Osteocyte (in vitro differentiated cells): ENCODE measurements around the gene SEMA4C. TPM values are rescaled to one million over a fixed set of nuclear protein-coding genes. Genes with fewer than 3 reads are reported as not detected.

ENCODE experiments used
- DNase-seq: peaks from one replicate; pipeline ENCODE4 v3.0.0; 2021; ENCODE audit warnings: mixed read lengths; ENCODE audit not compliant: unreplicated experiment; ENCODE audit errors: extremely low spot score
- H3K27ac Mint-ChIP-seq: one replicate; pipeline ENCODE4 v1.8.0; 2021; ENCODE audit warnings: mild to moderate bottlenecking, mixed read lengths; ENCODE audit not compliant: unreplicated experiment
- H3K27me3 Mint-ChIP-seq: one replicate; pipeline ENCODE4 v1.8.0; 2021; ENCODE audit warnings: mixed read lengths; ENCODE audit not compliant: unreplicated experiment
- H3K36me3 Mint-ChIP-seq: one replicate; pipeline ENCODE4 v1.8.0; 2021; ENCODE audit warnings: mixed read lengths; ENCODE audit not compliant: unreplicated experiment
- H3K4me1 Mint-ChIP-seq: one replicate; pipeline ENCODE4 v1.8.0; 2021; ENCODE audit warnings: mixed read lengths; ENCODE audit not compliant: unreplicated experiment
- H3K4me3 Mint-ChIP-seq: one replicate; pipeline ENCODE4 v1.8.0; 2021; ENCODE audit warnings: mild to moderate bottlenecking, moderate library complexity, mixed read lengths; ENCODE audit not compliant: unreplicated experiment
- H3K9me3 Mint-ChIP-seq: one replicate; pipeline ENCODE4 v1.8.0; 2021; ENCODE audit warnings: mixed read lengths; ENCODE audit not compliant: unreplicated experiment
- total RNA-seq: library from RNA; stranded (reverse); gene quantifications from 2 replicates; pipeline ENCODE4 v1.2.1, GENCODE V29; 2021
- TF ChIP-seq, protein P1 (sequence below): fragments of 200-600 bp; sonication (generic); IDR thresholded peaks from 2 replicates; pipeline ENCODE4 v1.5.0; 2021; ENCODE audit warnings: antibody characterized with exemption, mild to moderate bottlenecking, moderate library complexity

Gene SEMA4C
- total RNA-seq, 1 donor from 2014 or later: 33.8 TPM

- Mint-ChIP-seq H3K36me3 (peaks cover 17% of the 10 kb centered on the region), H3K4me1 (peaks cover 11% of the 10 kb centered on the region), H3K27me3 (no peaks in the 10 kb centered on the region), H3K4me3 (no peak overlapping the region), H3K27ac (peak overlapping the region; percentile 68), H3K9me3 (no peaks in the 10 kb centered on the region)
- TF ChIP-seq, protein P1, sequence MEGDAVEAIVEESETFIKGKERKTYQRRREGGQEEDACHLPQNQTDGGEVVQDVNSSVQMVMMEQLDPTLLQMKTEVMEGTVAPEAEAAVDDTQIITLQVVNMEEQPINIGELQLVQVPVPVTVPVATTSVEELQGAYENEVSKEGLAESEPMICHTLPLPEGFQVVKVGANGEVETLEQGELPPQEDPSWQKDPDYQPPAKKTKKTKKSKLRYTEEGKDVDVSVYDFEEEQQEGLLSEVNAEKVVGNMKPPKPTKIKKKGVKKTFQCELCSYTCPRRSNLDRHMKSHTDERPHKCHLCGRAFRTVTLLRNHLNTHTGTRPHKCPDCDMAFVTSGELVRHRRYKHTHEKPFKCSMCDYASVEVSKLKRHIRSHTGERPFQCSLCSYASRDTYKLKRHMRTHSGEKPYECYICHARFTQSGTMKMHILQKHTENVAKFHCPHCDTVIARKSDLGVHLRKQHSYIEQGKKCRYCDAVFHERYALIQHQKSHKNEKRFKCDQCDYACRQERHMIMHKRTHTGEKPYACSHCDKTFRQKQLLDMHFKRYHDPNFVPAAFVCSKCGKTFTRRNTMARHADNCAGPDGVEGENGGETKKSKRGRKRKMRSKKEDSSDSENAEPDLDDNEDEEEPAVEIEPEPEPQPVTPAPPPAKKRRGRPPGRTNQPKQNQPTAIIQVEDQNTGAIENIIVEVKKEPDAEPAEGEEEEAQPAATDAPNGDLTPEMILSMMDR: no peak
- no peak for DNase-seq
Observed at GRCh38 chr2:96832754-96833507, 36.9 kb downstream of the SEMA4C start.

GRCh38 chr2:96832408-96832753, 37.5 kb downstream of the SEMA4C start:
- Mint-ChIP-seq H3K27ac (no peak overlapping the region), H3K27me3 (no peaks in the 10 kb centered on the region), H3K4me1 (peaks cover 11% of the 10 kb centered on the region), H3K9me3 (no peaks in the 10 kb centered on the region), H3K4me3 (no peak overlapping the region), H3K36me3 (peaks cover 17% of the 10 kb centered on the region)
- DNase-seq: no peak
- TF ChIP-seq, protein P1: no peak

DNA sequence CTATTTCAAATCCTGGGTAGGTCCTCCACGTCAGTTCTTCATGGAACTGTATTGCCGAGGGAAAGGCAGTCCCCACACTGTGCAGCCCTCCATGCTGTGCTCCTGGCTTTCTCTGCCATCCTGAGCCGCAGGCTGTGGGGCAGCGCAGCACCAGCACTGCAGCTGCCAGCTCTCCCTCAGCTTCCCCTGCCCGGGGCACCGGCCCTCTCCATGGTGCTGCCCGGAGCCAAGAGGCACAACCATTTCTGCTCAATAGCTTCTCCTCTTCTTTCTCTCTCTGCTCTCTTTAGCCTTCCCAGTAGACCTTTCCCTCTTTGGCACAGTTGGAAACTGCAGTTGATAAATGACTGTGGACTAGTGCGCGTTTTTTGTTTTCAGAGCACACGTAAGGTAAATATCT, 38.2 kb downstream of the SEMA4C start:
- Mint-ChIP-seq H3K4me3 (no peak overlapping the region), H3K27ac (no peak overlapping the region), H3K9me3 (no peaks in the 10 kb centered on the region)

DNA sequence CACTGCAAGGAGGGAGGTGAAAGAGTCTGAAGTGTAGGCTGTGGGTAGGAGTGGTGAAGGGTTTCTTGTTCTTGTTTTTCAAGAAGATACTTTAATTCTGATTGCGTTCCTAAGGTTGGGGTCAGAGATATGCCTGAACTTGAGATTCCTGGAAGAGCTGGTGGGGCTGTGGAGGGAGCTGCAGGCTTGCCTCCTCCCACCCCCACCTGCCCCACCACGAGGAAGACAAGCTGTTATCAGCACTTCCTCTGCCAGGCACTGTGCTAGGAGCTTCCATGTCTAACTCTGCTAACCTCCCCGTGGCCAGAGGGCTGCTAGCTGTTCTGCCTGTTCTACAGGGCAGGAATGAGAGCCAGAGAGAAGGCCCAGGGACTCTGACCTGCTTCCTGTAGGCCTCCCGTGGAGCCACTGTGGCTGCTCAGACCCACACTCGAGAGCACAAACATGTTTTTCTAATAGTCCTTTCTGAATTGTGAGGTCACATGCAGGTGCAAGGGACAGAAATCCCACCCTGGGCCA, 39.8 kb downstream of the SEMA4C start:
- Mint-ChIP-seq H3K4me1 (peaks cover 11% of the 10 kb centered on the region), H3K36me3 (peaks cover 17% of the 10 kb centered on the region), H3K4me3 (no peak overlapping the region), H3K27ac (no peak overlapping the region), H3K27me3 (no peaks in the 10 kb centered on the region), H3K9me3 (no peaks in the 10 kb centered on the region)
- TF ChIP-seq, protein P1: no peak
- no peak for DNase-seq

More for the DNA sequence above, 38.2 kb downstream of the SEMA4C start:
- Mint-ChIP-seq H3K36me3 (peaks cover 17% of the 10 kb centered on the region), H3K4me1 (peaks cover 11% of the 10 kb centered on the region), H3K27me3 (no peaks in the 10 kb centered on the region)
- DNase-seq: no peak
- TF ChIP-seq, protein P1: no peak

- Mint-ChIP-seq H3K4me3 (no peak overlapping the region), H3K27ac (no peak overlapping the region), H3K4me1 (peaks cover 14% of the 10 kb centered on the region), H3K27me3 (no peaks in the 10 kb centered on the region), H3K36me3 (peaks cover 17% of the 10 kb centered on the region), H3K9me3 (no peaks in the 10 kb centered on the region)
- no peak for DNase-seq
- TF ChIP-seq, protein P1: no peak
Observed at GRCh38 chr2:96828874-96829273, 41.0 kb downstream of the SEMA4C start.
